OCI-LY3 (cell line): ENCODE data around the gene FLVCR1.

Experiments used
- EZH2phosphoT487 ChIP-seq: fragments of 200-600 bp; shearing (Covaris generic); IDR thresholded peaks from 2 replicates; pipeline ENCODE4 v1.6.1; 2018; ENCODE audit warnings: antibody characterized with exemption, mixed run types, low read depth
- TF ChIP-seq, protein P1 (sequence below): fragments of 200-600, 300-600 bp; sonication (generic); IDR thresholded peaks from 2 replicates; pipeline ENCODE4 v1.5.1; 2014; ENCODE audit warnings: antibody characterized with exemption, low read length, low read depth

DNA sequence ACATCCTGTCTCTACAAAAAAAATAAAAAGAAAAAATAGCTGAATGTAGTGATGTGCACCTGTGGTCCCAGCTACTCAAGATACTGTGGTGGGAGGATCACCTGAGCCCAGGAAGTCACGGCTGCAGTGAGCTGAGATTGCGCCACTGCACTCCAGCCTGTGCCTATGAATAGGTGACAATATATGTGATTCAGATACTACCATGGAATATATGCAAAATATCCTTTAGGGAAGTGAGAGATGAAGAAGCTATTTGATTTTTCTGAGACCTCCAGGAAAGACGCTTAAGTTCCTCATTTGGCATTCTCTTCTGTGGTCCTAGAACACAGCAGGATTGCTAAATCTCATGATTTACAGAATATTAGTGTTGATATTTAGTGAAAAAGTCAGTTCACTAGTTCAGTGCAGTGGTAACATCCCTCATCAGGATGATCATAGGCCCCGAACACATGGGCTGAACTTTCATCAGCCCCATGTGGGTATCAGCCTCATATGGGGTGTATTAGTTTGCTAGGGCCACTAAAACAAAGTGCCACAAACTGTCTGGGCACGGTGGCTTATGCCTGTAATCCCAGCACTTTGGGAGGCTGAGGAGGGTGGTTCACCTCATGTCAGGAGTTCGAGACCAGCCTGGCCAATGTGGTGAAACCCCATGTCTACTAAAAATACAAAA, 86.3 kb downstream of the FLVCR1 start:
- TF ChIP-seq, protein P1, sequence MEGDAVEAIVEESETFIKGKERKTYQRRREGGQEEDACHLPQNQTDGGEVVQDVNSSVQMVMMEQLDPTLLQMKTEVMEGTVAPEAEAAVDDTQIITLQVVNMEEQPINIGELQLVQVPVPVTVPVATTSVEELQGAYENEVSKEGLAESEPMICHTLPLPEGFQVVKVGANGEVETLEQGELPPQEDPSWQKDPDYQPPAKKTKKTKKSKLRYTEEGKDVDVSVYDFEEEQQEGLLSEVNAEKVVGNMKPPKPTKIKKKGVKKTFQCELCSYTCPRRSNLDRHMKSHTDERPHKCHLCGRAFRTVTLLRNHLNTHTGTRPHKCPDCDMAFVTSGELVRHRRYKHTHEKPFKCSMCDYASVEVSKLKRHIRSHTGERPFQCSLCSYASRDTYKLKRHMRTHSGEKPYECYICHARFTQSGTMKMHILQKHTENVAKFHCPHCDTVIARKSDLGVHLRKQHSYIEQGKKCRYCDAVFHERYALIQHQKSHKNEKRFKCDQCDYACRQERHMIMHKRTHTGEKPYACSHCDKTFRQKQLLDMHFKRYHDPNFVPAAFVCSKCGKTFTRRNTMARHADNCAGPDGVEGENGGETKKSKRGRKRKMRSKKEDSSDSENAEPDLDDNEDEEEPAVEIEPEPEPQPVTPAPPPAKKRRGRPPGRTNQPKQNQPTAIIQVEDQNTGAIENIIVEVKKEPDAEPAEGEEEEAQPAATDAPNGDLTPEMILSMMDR = no peak
- TF ChIP-seq EZH2phosphoT487 = no peak
